Measurements from ENCODE around the gene CRX. TPM values are rescaled to one million over a fixed set of nuclear protein-coding genes. Genes with fewer than 3 reads are reported as not detected.

The CRX gene
- polyA plus RNA-seq, 1 of the 3 experiments (the other 2 are of a cell fraction), result not detected

GRCh38 chr19:47832723-47833122, 11.0 kb downstream of the CRX start:
- TF ChIP-seq RAD21 (IDR thresholded peaks at IDR 0.05; ENCODE audit: low read length) (no peak), FOXJ3 (CRISPR knock-in tag; IDR thresholded peaks at IDR 0.05) (no peak), FOXM1 (IDR thresholded peaks at IDR 0.05; ENCODE audit: low read depth) (no peak), REST (IDR thresholded peaks at IDR 0.05; ENCODE audit: low read depth, low read length) (no peak), JUND (IDR thresholded peaks at IDR 0.05) (no peak), IRF3 (IDR thresholded peaks at IDR 0.05; ENCODE audit: low read depth, low read length) (no peak), TEAD4 (IDR thresholded peaks at IDR 0.05; ENCODE audit: borderline replicate concordance, insufficient read depth) (no peak), GABPA (IDR thresholded peaks at IDR 0.05; ENCODE audit: low read depth) (no peak), NFIC (IDR thresholded peaks at IDR 0.05; ENCODE audit: borderline replicate concordance) (no peak), POLR2AphosphoS5 (IDR thresholded peaks at IDR 0.05; ENCODE audit: low read depth, low read length) (no peak), NRF1 (IDR thresholded peaks at IDR 0.05; ENCODE audit: low read depth, low read length) (no peak), GATA2 (CRISPR knock-in tag; IDR thresholded peaks at IDR 0.05) (no peak), USF2 (IDR thresholded peaks at IDR 0.05; ENCODE audit: borderline replicate concordance, low read depth, low read length) (no peak), PBX3 (IDR thresholded peaks at IDR 0.05) (no peak), ELF1 (IDR thresholded peaks at IDR 0.05) (no peak), EZH2phosphoT487 (IDR thresholded peaks at IDR 0.05; ENCODE audit: borderline replicate concordance, low read depth) (no peak), ZBTB33 (IDR thresholded peaks at IDR 0.05; ENCODE audit: borderline replicate concordance, low read depth) (no peak), RXRA (IDR thresholded peaks at IDR 0.05; ENCODE audit: borderline replicate concordance, low read depth) (no peak), EP300 (IDR thresholded peaks at IDR 0.05; ENCODE audit: borderline replicate concordance in 1 of 2, low read depth in 1 of 2, low read length in 1 of 2) (no peak)

More at GRCh38 chr19:47832723-47833122, 11.0 kb downstream of the CRX start:
- Histone ChIP-seq H3K36me3 (replicated peaks in 1 of 2; ENCODE audit: control insufficient read depth in 1 of 2, insufficient read depth in 2 of 2, low read length in 1 of 2) (no peaks in the 10 kb centered on the region), H3K9ac (no peak overlapping the region), H3K9me2 (no peaks in the 10 kb centered on the region), H3K9me3 (no peaks in the 10 kb centered on the region), H4K20me1 (ENCODE audit: insufficient read depth) (no peaks in the 10 kb centered on the region), H3K27ac (ENCODE audit: low read depth in 2 of 2, low read length in 1 of 2) (no peak overlapping the region), H3K4me3 (ENCODE audit: low read depth in 2 of 2, low read length in 1 of 2) (no peak overlapping the region), H3K4me1 (ENCODE audit: control insufficient read depth in 1 of 2, insufficient read depth in 2 of 2, low read depth in 1 of 2, low read length in 1 of 2) (no peaks in the 10 kb centered on the region), H3K4me2 (no peak overlapping the region), H3F3A (replicated peaks; ENCODE audit: insufficient read depth) (no peaks in the 10 kb centered on the region), H3K79me2 (ENCODE audit: insufficient read depth) (no peaks in the 10 kb centered on the region), H3K27me3 (ENCODE audit: insufficient read depth) (peaks cover 45% of the 10 kb centered on the region; the same call in 1 of the 2 replicates), H2AFZ (ENCODE audit: low read depth) (no peak overlapping the region)
- ChIA-PET POLR2A (no interaction called here), CTCF (no interaction called here)
- DNase-seq, result no peak
- WGBS (ENCODE audit: low lambda C conversion rate), result 26% methylated on average over 4 of the region's 4 CpGs

Measured in SK-N-SH (cell line).